Measurements from ENCODE around the gene MEGF10. TPM values are rescaled to one million over a fixed set of nuclear protein-coding genes. Genes with fewer than 3 reads are reported as not detected.

The MEGF10 gene
- total and polyA plus RNA-seq, 2 of the 8 experiments (the other 6 are each of a cell fraction or from before 2014, with no cell fraction given) = 38.2 to 53.1 TPM

DNA sequence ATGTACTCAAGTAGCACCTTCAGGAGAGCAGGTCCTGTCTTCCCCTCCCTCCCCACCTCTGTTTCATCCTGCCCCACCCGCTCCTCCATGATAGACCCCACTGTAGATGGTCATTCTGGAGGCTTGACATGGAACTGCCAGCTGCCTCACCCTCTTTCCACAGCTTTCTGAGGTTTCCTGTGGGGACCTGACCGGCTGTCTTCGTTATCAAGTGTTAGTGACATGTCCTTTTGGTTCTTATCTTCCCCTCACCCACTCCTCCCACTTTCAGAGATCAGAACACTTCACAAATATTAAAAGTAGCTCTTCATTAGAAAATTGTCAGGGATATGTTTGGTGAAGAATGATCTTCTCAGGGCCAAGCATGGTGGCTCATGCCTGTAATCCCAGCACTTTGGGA is 52.7 kb downstream of the MEGF10 start:
- ChIA-PET CTCF (ENCODE audit: partially characterized antibody) (interaction anchor here (0.8 to 1.1 kb wide), 2 partner anchors 29 to 31 kb away, joined by 4 to 5 read pairs; no protein-coding TSS in a partner anchor), POLR2A (ENCODE audit: partially characterized antibody) (interaction anchor here (1.0 kb wide), 1 partner anchor 27 kb away, joined by 4 read pairs; no protein-coding TSS in a partner anchor)
- no peak overlapping the region for H2BK12ac ChIP-seq (ENCODE audit: low read depth, low read length)
- no peaks in the 10 kb centered on the region for H4K20me1 ChIP-seq (replicated peaks in 1 of 2; ENCODE audit: control insufficient read depth in 1 of 2, insufficient read depth in 2 of 2, low read length in 2 of 2)
- H3K56ac ChIP-seq (replicated peaks; ENCODE audit: insufficient read length, low read depth, low read length) = no peak overlapping the region
- H3K4me1 ChIP-seq (replicated peaks in 1 of 4; ENCODE audit: control insufficient read depth in 3 of 4, insufficient read depth in 4 of 4, low read length in 3 of 4) = peaks cover 0 to 20% (median 13%) of the 10 kb centered on the region in 4 experiments; a peak in 4 of 7 replicates
- H3K27me3 ChIP-seq (replicated peaks in 1 of 4; ENCODE audit: control insufficient read depth in 3 of 4, extremely low read depth in 1 of 4, insufficient read depth in 3 of 4, low read length in 3 of 4) = no peaks in the 10 kb centered on the region
- H4K91ac ChIP-seq (replicated peaks; ENCODE audit: insufficient read length, low read length) = no peak overlapping the region
- no peak overlapping the region for H2BK15ac ChIP-seq (ENCODE audit: low read length)
- no peak overlapping the region for H3K14ac ChIP-seq (ENCODE audit: insufficient read length)
- FAIRE-seq (no peak), DNase-seq (ENCODE audit: low read depth in 1 of 2, low spot score in 2 of 2) (no peak)
- H3K4me3 ChIP-seq (ENCODE audit: extremely low read depth in 1 of 4, insufficient read depth in 2 of 4, low read depth in 3 of 4, low read length in 4 of 4) = no peak overlapping the region
- no peak overlapping the region for H2BK120ac ChIP-seq (replicated peaks; ENCODE audit: low read depth, low read length)
- H3K23me2 ChIP-seq (ENCODE audit: low read depth, low read length) = no peaks in the 10 kb centered on the region
- H3K9ac ChIP-seq (replicated peaks in 1 of 4; ENCODE audit: extremely low read depth in 1 of 4, low read depth in 3 of 4, low read length in 3 of 4) = no peak overlapping the region
- H3K23ac ChIP-seq (ENCODE audit: insufficient read length) = no peak overlapping the region
- H2AK5ac ChIP-seq (ENCODE audit: low read depth, low read length) = no peak overlapping the region
- no peak overlapping the region for H3K4me2 ChIP-seq (ENCODE audit: insufficient read depth in 1 of 2, low read depth in 2 of 2, low read length in 2 of 2)
- H2AFZ ChIP-seq (ENCODE audit: low read length) = no peak overlapping the region
- no peak overlapping the region for H3K18ac ChIP-seq (ENCODE audit: extremely low read depth, low read length)
- H2BK5ac ChIP-seq (ENCODE audit: low read depth, low read length) = no peak overlapping the region
- no peak overlapping the region for H3K27ac ChIP-seq (ENCODE audit: low read depth, low read length)
- 92% methylated on average over 3 of the region's 3 CpGs; no CpG with 5 or more reads in 1 of the 2 experiments for WGBS, 2 experiments (ENCODE audit: extremely low coverage in 1 of 2, insufficient coverage in 1 of 2, insufficient read length in 1 of 2, insufficient replicate concordance in 2 of 2, low coverage in 1 of 2, low lambda C conversion rate in 2 of 2, missing lambda C conversion rate in 1 of 2)
- H3K79me2 ChIP-seq (ENCODE audit: control insufficient read depth in 1 of 2, insufficient read depth in 2 of 2, low read length in 2 of 2) = no peaks in the 10 kb centered on the region
- no peak overlapping the region for H3K4ac ChIP-seq (replicated peaks; ENCODE audit: insufficient read length, low read depth, low read length)
- H3K9me3 ChIP-seq (ENCODE audit: insufficient read depth in 2 of 2, low read depth in 1 of 2, low read length in 1 of 2) = no peaks in the 10 kb centered on the region
- no peaks in the 10 kb centered on the region for H3K79me1 ChIP-seq (ENCODE audit: low read depth, low read length)
- H2BK20ac ChIP-seq (ENCODE audit: low read length) = no peak overlapping the region
- peaks cover 2 to 19% (median 4%) of the 10 kb centered on the region in 4 experiments; a peak in 4 of 8 replicates for H3K36me3 ChIP-seq (ENCODE audit: control insufficient read depth in 2 of 4, insufficient read depth in 4 of 4, low read length in 3 of 4)
- no peak overlapping the region for H4K8ac ChIP-seq (ENCODE audit: extremely low read depth, insufficient read depth, low read length)
- no peak overlapping the region for H4K5ac ChIP-seq (ENCODE audit: insufficient read length, low read depth, low read length)
- TF ChIP-seq RFX5 (IDR thresholded peaks at IDR 0.05; ENCODE audit: borderline replicate concordance, low read depth, low read length) (no peak), CBX8 (IDR thresholded peaks at IDR 0.05; ENCODE audit: borderline replicate concordance, low read depth, low read length) (no peak), NANOG (IDR thresholded peaks at IDR 0.05; ENCODE audit: insufficient read depth, low read depth, low read length, poor library complexity, severe bottlenecking) (no peak)
- TF ChIP-seq, protein P1, sequence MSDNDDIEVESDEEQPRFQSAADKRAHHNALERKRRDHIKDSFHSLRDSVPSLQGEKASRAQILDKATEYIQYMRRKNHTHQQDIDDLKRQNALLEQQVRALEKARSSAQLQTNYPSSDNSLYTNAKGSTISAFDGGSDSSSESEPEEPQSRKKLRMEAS (IDR thresholded peaks at IDR 0.05) = no peak

All from H1 (cell line).